Loucy (cell line): Measurements from ENCODE around the gene PIGS.

Source experiments
- EZH2phosphoT487 ChIP-seq: fragments of 200-600 bp; IDR thresholded peaks from 2 replicates; pipeline ENCODE4 v1.6.1; 2018; ENCODE audit warnings: antibody characterized with exemption, mild to moderate bottlenecking, moderate library complexity, borderline replicate concordance
- TF ChIP-seq, protein P1 (sequence below): fragments of 200-600 bp; sonication (generic); conservative IDR thresholded peaks from 2 replicates; pipeline ENCODE4 v1.5.1; 2014; ENCODE audit warnings: mild to moderate bottlenecking, antibody characterized with exemption, low read length

DNA sequence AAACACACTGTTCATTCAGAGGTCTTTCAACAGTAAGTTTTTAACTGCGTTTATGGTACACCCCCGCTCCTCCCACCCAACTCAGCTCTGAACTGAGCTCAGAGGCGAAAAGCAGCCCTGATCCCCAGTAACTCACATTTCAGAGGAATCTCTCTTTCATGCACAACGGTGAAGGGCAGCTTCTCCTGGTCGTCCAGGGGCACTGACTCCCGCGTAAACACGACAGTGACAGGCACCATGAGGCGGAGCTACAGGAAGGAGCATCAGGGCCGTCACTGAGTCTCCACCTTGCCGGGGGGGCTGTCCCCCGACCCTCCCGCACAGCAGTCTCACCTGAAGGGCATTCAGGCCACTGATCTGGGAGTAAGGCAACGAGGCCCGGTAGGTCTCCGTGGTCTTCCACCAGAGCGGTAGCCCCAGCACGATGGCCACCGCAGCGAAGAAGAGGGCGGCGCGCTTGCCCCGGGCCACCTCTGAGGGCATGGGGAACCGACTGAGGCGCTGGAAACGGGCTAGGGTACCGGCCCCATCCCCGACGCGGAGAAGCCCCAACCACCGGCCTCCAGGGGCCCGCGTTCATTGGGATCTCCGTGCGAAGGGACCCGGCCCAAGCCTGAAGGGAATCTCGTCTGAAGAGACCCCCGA, 486 bp downstream of the PIGS start:
- TF ChIP-seq, protein P1, sequence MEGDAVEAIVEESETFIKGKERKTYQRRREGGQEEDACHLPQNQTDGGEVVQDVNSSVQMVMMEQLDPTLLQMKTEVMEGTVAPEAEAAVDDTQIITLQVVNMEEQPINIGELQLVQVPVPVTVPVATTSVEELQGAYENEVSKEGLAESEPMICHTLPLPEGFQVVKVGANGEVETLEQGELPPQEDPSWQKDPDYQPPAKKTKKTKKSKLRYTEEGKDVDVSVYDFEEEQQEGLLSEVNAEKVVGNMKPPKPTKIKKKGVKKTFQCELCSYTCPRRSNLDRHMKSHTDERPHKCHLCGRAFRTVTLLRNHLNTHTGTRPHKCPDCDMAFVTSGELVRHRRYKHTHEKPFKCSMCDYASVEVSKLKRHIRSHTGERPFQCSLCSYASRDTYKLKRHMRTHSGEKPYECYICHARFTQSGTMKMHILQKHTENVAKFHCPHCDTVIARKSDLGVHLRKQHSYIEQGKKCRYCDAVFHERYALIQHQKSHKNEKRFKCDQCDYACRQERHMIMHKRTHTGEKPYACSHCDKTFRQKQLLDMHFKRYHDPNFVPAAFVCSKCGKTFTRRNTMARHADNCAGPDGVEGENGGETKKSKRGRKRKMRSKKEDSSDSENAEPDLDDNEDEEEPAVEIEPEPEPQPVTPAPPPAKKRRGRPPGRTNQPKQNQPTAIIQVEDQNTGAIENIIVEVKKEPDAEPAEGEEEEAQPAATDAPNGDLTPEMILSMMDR = no peak
- TF ChIP-seq EZH2phosphoT487 = no peak
